H1 (cell line): ENCODE measurements around the gene TTF1. TPM values are rescaled to one million over a fixed set of nuclear protein-coding genes. Genes with fewer than 3 reads are reported as not detected.

Source experiments
- CTCF ChIA-PET: fragments of 300-600 bp; sonication (Branson Sonifier 250); formaldehyde crosslinking; loops from one replicate; lab custom pipeline; 2021; ENCODE audit not compliant: partially characterized antibody; lab: Charles Lee
- POLR2A ChIA-PET: fragments of 300-600 bp; sonication (Branson Sonifier 250); formaldehyde crosslinking; loops from one replicate; lab custom pipeline; 2021; ENCODE audit warnings: inconsistent platforms; ENCODE audit not compliant: partially characterized antibody; lab: Charles Lee
- DNase-seq, 2 experiments: peaks; one replicate each; pipeline versions ENCODE4 v3.0.0 to v3.0.0-alpha.2; 2010 to 2022; ENCODE audit warnings: low spot score in 2 of 2, low read depth in 1 of 2, mixed read lengths in 1 of 2
- FAIRE-seq: peaks from 2 replicates; lab custom pipeline; 2011; peaks lifted over from hg19 to GRCh38; lab: Jason Lieb, UNC
- H2AFZ ChIP-seq: 2 replicates; pipeline ENCODE4 v1.8.1; 2012; ENCODE audit warnings: low read length, inconsistent platforms
- H2AK5ac ChIP-seq: 2 replicates; pipeline ENCODE4 v1.6.1; 2013; ENCODE audit warnings: low read depth, low read length
- H2BK120ac ChIP-seq: replicated peaks from 2 replicates; pipeline ENCODE3; 2013; ENCODE audit warnings: low read depth, low read length, inconsistent platforms
- H2BK12ac ChIP-seq: 2 replicates; pipeline ENCODE4 v1.6.1; 2013; ENCODE audit warnings: low read depth, low read length
- H2BK15ac ChIP-seq: 2 replicates; pipeline ENCODE4 v1.6.1; 2013; ENCODE audit warnings: low read length
- H2BK20ac ChIP-seq: 2 replicates; pipeline ENCODE4 v1.6.1; 2013; ENCODE audit warnings: low read length
- H2BK5ac ChIP-seq: 2 replicates; pipeline ENCODE4 v1.6.1; 2013; ENCODE audit warnings: low read depth, low read length
- H3K14ac ChIP-seq: 2 replicates; pipeline ENCODE4 v1.6.1; 2013; ENCODE audit warnings: inconsistent platforms; ENCODE audit not compliant: insufficient read length
- H3K18ac ChIP-seq: 2 replicates; pipeline ENCODE4 v1.6.1; 2013; ENCODE audit warnings: low read length; ENCODE audit errors: extremely low read depth
- H3K23ac ChIP-seq: 2 replicates; pipeline ENCODE4 v1.6.1; 2013; ENCODE audit warnings: inconsistent platforms; ENCODE audit not compliant: insufficient read length
- H3K23me2 ChIP-seq: 2 replicates; pipeline ENCODE4 v1.6.1; 2013; ENCODE audit warnings: low read depth, low read length
- H3K27ac ChIP-seq: 2 replicates; pipeline ENCODE4 v1.6.1; 2011; ENCODE audit warnings: low read depth, low read length, inconsistent platforms
- H3K27me3 ChIP-seq, 4 experiments: replicated peaks in 1 of 4; 1 replicate in 1 of 4; 2 replicates in 3 of 4; pipeline versions ENCODE4 v1.6.1 to v1.8.1; 2011 to 2013; ENCODE audit warnings: low read length in 3 of 4, mild to moderate bottlenecking in 3 of 4, inconsistent platforms in 2 of 4, mixed read lengths in 2 of 4, moderate library complexity in 1 of 4; ENCODE audit not compliant: control insufficient read depth in 3 of 4, insufficient read depth in 3 of 4; ENCODE audit errors: extremely low read depth in 1 of 4
- H3K36me3 ChIP-seq, 4 experiments: 2 replicates each; pipeline versions ENCODE4 v1.6.1 to v1.8.1; 2011 to 2013; ENCODE audit warnings: mild to moderate bottlenecking in 4 of 4, low read length in 3 of 4, moderate library complexity in 2 of 4, control low read depth in 1 of 4, inconsistent platforms in 1 of 4; ENCODE audit not compliant: insufficient read depth in 4 of 4, control insufficient read depth in 2 of 4
- H3K4ac ChIP-seq: replicated peaks from 2 replicates; pipeline ENCODE3; 2013; ENCODE audit warnings: low read length, low read depth, mixed read lengths, inconsistent platforms; ENCODE audit not compliant: insufficient read length
- H3K4me1 ChIP-seq, 4 experiments: replicated peaks in 1 of 4; 1 replicate in 1 of 4; 2 replicates in 3 of 4; pipeline versions ENCODE4 v1.6.1 to v1.8.1; 2011 to 2013; ENCODE audit warnings: low read length in 3 of 4, inconsistent platforms in 2 of 4, mixed read lengths in 1 of 4; ENCODE audit not compliant: insufficient read depth in 4 of 4, control insufficient read depth in 3 of 4
- H3K4me2 ChIP-seq, 2 experiments: 2 replicates each; pipeline versions ENCODE4 v1.6.1 to v1.8.1; 2011 to 2013; ENCODE audit warnings: low read depth in 2 of 2, low read length in 2 of 2, control low read depth in 1 of 2, inconsistent platforms in 1 of 2, mild to moderate bottlenecking in 1 of 2; ENCODE audit not compliant: insufficient read depth in 1 of 2
- H3K4me3 ChIP-seq, 4 experiments: fragments of 200-600, 300-600 bp in 1 of 4; sonication (generic), shearing (Covaris generic), sonication (Bioruptor Twin) in 1 of 4; 2 replicates each; pipeline versions ENCODE4 v1.5.1 to v1.8.1; 2011 to 2016; ENCODE audit warnings: low read length in 4 of 4, low read depth in 3 of 4, control low read depth in 2 of 4, inconsistent platforms in 2 of 4, mild to moderate bottlenecking in 2 of 4, mixed read lengths in 1 of 4, moderate library complexity in 1 of 4; ENCODE audit not compliant: insufficient read depth in 2 of 4; ENCODE audit errors: extremely low read depth in 1 of 4
- H3K56ac ChIP-seq: replicated peaks from 2 replicates; pipeline ENCODE3; 2013; ENCODE audit warnings: low read depth, mild to moderate bottlenecking, mixed read lengths, low read length, inconsistent platforms; ENCODE audit not compliant: insufficient read length
- H3K79me1 ChIP-seq: 2 replicates; pipeline ENCODE4 v1.6.1; 2013; ENCODE audit warnings: low read depth, low read length, control low read depth
- H3K79me2 ChIP-seq, 2 experiments: 2 replicates each; pipeline versions ENCODE4 v1.6.1 to v1.8.1; 2012 to 2013; ENCODE audit warnings: low read length in 2 of 2, mild to moderate bottlenecking in 2 of 2, inconsistent platforms in 1 of 2; ENCODE audit not compliant: insufficient read depth in 2 of 2, control insufficient read depth in 1 of 2
- H3K9ac ChIP-seq, 4 experiments: replicated peaks in 1 of 4; 1 replicate in 1 of 4; 2 replicates in 3 of 4; pipeline versions ENCODE4 v1.6.1 to v1.8.1; 2011 to 2013; ENCODE audit warnings: low read depth in 3 of 4, low read length in 3 of 4, control low read depth in 2 of 4, mild to moderate bottlenecking in 2 of 4, moderate library complexity in 2 of 4, inconsistent platforms in 1 of 4; ENCODE audit errors: extremely low read depth in 1 of 4
- H3K9me3 ChIP-seq, 2 experiments: 2 replicates each; pipeline versions ENCODE4 v1.6.1 to v1.8.1; 2012 to 2013; ENCODE audit warnings: mild to moderate bottlenecking in 2 of 2, moderate library complexity in 2 of 2, control low read depth in 1 of 2, inconsistent platforms in 1 of 2, low read depth in 1 of 2, low read length in 1 of 2, mixed read lengths in 1 of 2; ENCODE audit not compliant: insufficient read depth in 2 of 2
- H4K20me1 ChIP-seq, 2 experiments: replicated peaks in 1 of 2; 2 replicates each; pipeline versions ENCODE3 to v1.8.1; 2011 to 2013; ENCODE audit warnings: inconsistent platforms in 2 of 2, low read length in 2 of 2, mild to moderate bottlenecking in 1 of 2; ENCODE audit not compliant: insufficient read depth in 2 of 2, control insufficient read depth in 1 of 2
- H4K5ac ChIP-seq: 2 replicates; pipeline ENCODE4 v1.6.1; 2013; ENCODE audit warnings: low read length, low read depth, mixed read lengths, inconsistent platforms; ENCODE audit not compliant: insufficient read length
- H4K8ac ChIP-seq: 2 replicates; pipeline ENCODE4 v1.8.0; 2013; ENCODE audit warnings: mild to moderate bottlenecking, moderate library complexity, low read length, inconsistent platforms; ENCODE audit not compliant: insufficient read depth; ENCODE audit errors: extremely low read depth
- H4K91ac ChIP-seq: replicated peaks from 2 replicates; pipeline ENCODE3; 2013; ENCODE audit warnings: low read length, mixed read lengths, inconsistent platforms; ENCODE audit not compliant: insufficient read length
- ATF3 ChIP-seq: IDR thresholded peaks from 2 replicates; pipeline ENCODE4 v1.6.1; 2011; ENCODE audit warnings: low read depth, mild to moderate bottlenecking, low read length; ENCODE audit not compliant: insufficient read depth
- BCL11A ChIP-seq, 2 experiments: IDR thresholded peaks; one replicate each; pipeline ENCODE4 v1.6.1; 2011; ENCODE audit warnings: low read depth in 2 of 2, low read length in 2 of 2, mild to moderate bottlenecking in 2 of 2
- CBX5 ChIP-seq: fragments of 300-800, 300-1000 bp; sonication (generic); IDR thresholded peaks from 2 replicates; pipeline ENCODE4 v1.7.1; 2016; ENCODE audit warnings: antibody characterized with exemption, low read length, low read depth
- CTBP2 ChIP-seq: IDR thresholded peaks from 2 replicates; pipeline ENCODE4 v1.7.0; 2011; ENCODE audit warnings: borderline replicate concordance, mild to moderate bottlenecking, moderate library complexity, mixed read lengths, low read length; ENCODE audit not compliant: insufficient read depth, insufficient read length
- FOSL1 ChIP-seq: IDR thresholded peaks from 2 replicates; pipeline ENCODE4 v1.6.1; 2011; ENCODE audit warnings: mild to moderate bottlenecking, low read depth, low read length, moderate library complexity; ENCODE audit not compliant: insufficient read depth
- JUN ChIP-seq: IDR thresholded peaks from 2 replicates; pipeline ENCODE4 v1.6.1; 2011; ENCODE audit warnings: low read depth, mild to moderate bottlenecking, improper control_type of control experiment, low read length
- NRF1 ChIP-seq: IDR thresholded peaks from 2 replicates; pipeline ENCODE4 v1.6.1; 2011; ENCODE audit warnings: mild to moderate bottlenecking, low read depth, low read length, improper control_type of control experiment
- PHF8 ChIP-seq: fragments of 200-600 bp; sonication (generic); conservative IDR thresholded peaks from 2 replicates; pipeline ENCODE4 v1.7.1; 2012; ENCODE audit warnings: low read depth, mild to moderate bottlenecking, inconsistent platforms, low read length, moderate library complexity
- RNF2 ChIP-seq: fragments of 200-900, 300-1000 bp; sonication (generic); IDR thresholded peaks from 2 replicates; pipeline ENCODE4 v1.7.1; 2016; ENCODE audit warnings: borderline replicate concordance, low read depth, mild to moderate bottlenecking, antibody characterized with exemption, low read length; ENCODE audit not compliant: poor library complexity, severe bottlenecking; ENCODE audit errors: missing control alignments
- SIRT6 ChIP-seq: IDR thresholded peaks from one replicate; pipeline ENCODE4 v1.7.1; 2012; ENCODE audit warnings: low read length, inconsistent platforms
- TAF1 ChIP-seq: IDR thresholded peaks from 2 replicates; pipeline ENCODE4 v1.6.1; 2011; ENCODE audit warnings: mild to moderate bottlenecking, low read depth, low read length
- USF2 ChIP-seq: IDR thresholded peaks from 2 replicates; pipeline ENCODE4 v1.6.1; 2011; ENCODE audit warnings: low read length, improper control_type of control experiment
- WGBS, 2 experiments: shearing (Covaris generic) in 1 of 2; methylation state at CpG; one replicate each; pipeline versions ENCODE4 v1.1.6 to v1.1.7; 2013 to 2015; ENCODE audit warnings: low lambda C conversion rate in 2 of 2, mixed read lengths in 2 of 2, inconsistent platforms in 1 of 2, low coverage in 1 of 2, missing lambda C conversion rate in 1 of 2; ENCODE audit not compliant: insufficient replicate concordance in 2 of 2, insufficient coverage in 1 of 2, insufficient read length in 1 of 2; ENCODE audit errors: extremely low coverage in 1 of 2, missing lambda C conversion rate in 1 of 2; 5-methylcytosine and 5-hydroxymethylcytosine counted together
- polyA plus RNA-seq, 7 experiments: library from polyadenylated mRNA; depleted of rRNA in 3 of 7; stranded (reverse) in 5 of 7; unstranded in 2 of 7; fragments of >200 nt in 5 of 7; fragments of 200-250 nt in 2 of 7; gene quantifications; 1 replicate in 5 of 7; 2 replicates in 1 of 7; 4 replicates in 1 of 7; pipeline versions ENCODE4 v1.2.1 to v1.2.3, GENCODE V29; 2011 to 2013; ENCODE audit warnings: missing spikeins in 2 of 7, mixed read lengths in 2 of 7
- total RNA-seq: library from RNA; stranded (reverse); fragmentation: NEBNext Ultra II Directional; extraction: Animal tissue kit (Norgen Biotek cat#: 25700); gene quantifications from 2 replicates; pipeline ENCODE4 v1.2.1, GENCODE V29; 2021

The TTF1 gene
- total and polyA plus RNA-seq, 2 of the 8 experiments (the other 6 are each of a cell fraction or from before 2014, with no cell fraction given): 7.8 to 22.2 TPM

- ChIA-PET CTCF (interaction anchor here (0.5 kb wide), 1 partner anchor 378 kb away, joined by 3 read pairs; no protein-coding TSS in a partner anchor), POLR2A (interaction anchor here (1.1 kb wide), 1 partner anchor 11 kb away, joined by 3 read pairs; no protein-coding TSS in a partner anchor)
- no peak for FAIRE-seq
- TF ChIP-seq TAF1 (no peak), PHF8 (no peak), USF2 (no peak), SIRT6 (no peak), JUN (no peak), CBX5 (no peak), FOSL1 (no peak), CTBP2 (no peak), BCL11A (IDR thresholded peaks at IDR 0.05; ENCODE audit: low read depth in 2 of 2, low read length in 2 of 2) (no peak), RNF2 (no peak), NRF1 (no peak), ATF3 (no peak)
These were observed 15.7 kb downstream of the TTF1 start for GRCh38 chr9:132390966-132391365.

More at GRCh38 chr9:132390966-132391365, 15.7 kb downstream of the TTF1 start:
- H3K4me2 ChIP-seq: no peak overlapping the region
- H3K9me3 ChIP-seq: no peaks in the 10 kb centered on the region
- no peaks in the 10 kb centered on the region for H3K27me3 ChIP-seq
- no peaks in the 10 kb centered on the region for H3K79me2 ChIP-seq
- no peak overlapping the region for H4K8ac ChIP-seq
- H3K36me3 ChIP-seq: peaks cover 42 to 84% (median 71%) of the 10 kb centered on the region in 4 experiments
- no peak overlapping the region for H3K56ac ChIP-seq
- no peaks in the 10 kb centered on the region for H3K79me1 ChIP-seq
- no peak overlapping the region for H2BK5ac ChIP-seq
- 87% methylated on average over 7 of the region's 7 CpGs; no CpG with 5 or more reads in 1 of the 2 experiments for WGBS, 2 experiments
- no peak for DNase-seq
- H3K27ac ChIP-seq: no peak overlapping the region
- H3K14ac ChIP-seq: no peak overlapping the region
- H2BK20ac ChIP-seq: no peak overlapping the region
- no peaks in the 10 kb centered on the region for H3K23me2 ChIP-seq
- H4K20me1 ChIP-seq: no peaks in the 10 kb centered on the region
- H3K18ac ChIP-seq: no peak overlapping the region
- H4K91ac ChIP-seq: no peak overlapping the region
- no peak overlapping the region for H4K5ac ChIP-seq
- no peaks in the 10 kb centered on the region for H3K4me1 ChIP-seq
- H3K23ac ChIP-seq: no peak overlapping the region
- H2AK5ac ChIP-seq: no peak overlapping the region
- no peak overlapping the region for H2AFZ ChIP-seq
- no peak overlapping the region for H3K4me3 ChIP-seq
- H3K4ac ChIP-seq: no peak overlapping the region
- no peak overlapping the region for H2BK12ac ChIP-seq
- no peak overlapping the region for H3K9ac ChIP-seq
- H2BK15ac ChIP-seq: no peak overlapping the region
- no peak overlapping the region for H2BK120ac ChIP-seq
